ENCODE measurements around the gene MRPL36.
"Not testable (repeated sequence)": the region's sequence is repeated elsewhere in the genome, so short reads cannot be mapped to it uniquely, and the experiment has no call there.

Gene MRPL36

GRCh38 chr5:1796371-1797102 lies 3.1 kb downstream of the MRPL36 start:
- no peak for DNase-seq (ENCODE audit: low spot score)

DNA sequence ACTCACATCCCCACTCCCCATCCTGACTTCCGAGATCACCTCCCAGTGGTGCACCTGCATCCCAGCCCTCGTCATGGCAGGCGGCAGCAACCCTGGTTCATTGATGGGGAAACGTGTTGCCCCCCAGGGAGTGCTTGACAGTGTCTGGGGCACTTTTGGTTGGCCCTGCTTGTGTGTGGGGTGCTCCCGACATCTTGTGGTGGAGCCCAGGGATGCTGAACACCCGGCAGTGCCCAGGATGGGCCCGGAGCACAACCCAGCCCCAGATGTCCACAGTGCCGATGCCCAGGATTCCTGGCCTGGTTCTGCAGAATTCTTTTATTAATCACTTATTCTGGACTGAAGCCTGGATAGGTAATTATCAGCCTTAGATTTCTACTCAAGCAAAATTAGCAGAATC lies 3.7 kb downstream of the MRPL36 start:
- no peak for DNase-seq (ENCODE audit: low spot score)

DNA sequence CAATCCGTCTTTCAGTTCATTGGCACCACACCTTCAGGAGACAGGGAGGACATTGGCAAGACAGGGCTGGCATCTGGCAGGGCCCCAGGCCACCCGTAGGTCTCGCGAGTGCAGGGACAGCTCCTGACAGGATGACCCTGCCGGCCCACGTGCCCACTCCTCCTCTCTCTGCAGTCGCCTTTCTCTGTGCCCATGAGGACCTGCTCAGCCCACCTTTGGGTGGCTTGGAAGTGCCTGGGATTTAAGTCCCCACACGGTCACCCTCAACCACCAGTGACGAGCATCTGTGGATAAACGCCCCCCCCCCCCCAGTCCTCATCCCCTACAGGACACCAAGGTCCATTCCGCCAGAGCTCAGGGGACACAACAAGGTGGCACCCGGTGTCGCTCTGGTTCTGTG lies 4.1 kb downstream of the MRPL36 start:
- no peak for DNase-seq (ENCODE audit: low spot score)

DNA sequence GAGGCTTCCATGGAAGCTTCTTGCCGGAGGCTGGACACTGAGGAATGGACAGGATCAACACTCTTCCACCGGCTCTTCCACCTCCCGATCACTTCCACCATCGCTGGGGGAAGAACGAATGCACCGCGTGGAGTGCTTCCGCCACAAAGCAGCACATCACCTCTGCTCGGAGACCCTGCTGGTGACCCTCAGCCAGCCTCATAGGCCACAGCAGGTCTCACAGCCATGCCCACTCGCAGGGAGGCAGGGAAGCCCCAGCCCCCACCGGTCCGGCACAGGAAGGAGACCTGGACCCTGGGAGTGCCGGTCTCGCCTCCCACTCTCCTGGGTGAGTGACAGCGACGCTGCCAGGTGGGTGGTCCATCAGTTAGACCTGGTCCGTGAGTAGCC lies 4.7 kb downstream of the MRPL36 start:
- no peak for DNase-seq (ENCODE audit: low spot score)

DNA sequence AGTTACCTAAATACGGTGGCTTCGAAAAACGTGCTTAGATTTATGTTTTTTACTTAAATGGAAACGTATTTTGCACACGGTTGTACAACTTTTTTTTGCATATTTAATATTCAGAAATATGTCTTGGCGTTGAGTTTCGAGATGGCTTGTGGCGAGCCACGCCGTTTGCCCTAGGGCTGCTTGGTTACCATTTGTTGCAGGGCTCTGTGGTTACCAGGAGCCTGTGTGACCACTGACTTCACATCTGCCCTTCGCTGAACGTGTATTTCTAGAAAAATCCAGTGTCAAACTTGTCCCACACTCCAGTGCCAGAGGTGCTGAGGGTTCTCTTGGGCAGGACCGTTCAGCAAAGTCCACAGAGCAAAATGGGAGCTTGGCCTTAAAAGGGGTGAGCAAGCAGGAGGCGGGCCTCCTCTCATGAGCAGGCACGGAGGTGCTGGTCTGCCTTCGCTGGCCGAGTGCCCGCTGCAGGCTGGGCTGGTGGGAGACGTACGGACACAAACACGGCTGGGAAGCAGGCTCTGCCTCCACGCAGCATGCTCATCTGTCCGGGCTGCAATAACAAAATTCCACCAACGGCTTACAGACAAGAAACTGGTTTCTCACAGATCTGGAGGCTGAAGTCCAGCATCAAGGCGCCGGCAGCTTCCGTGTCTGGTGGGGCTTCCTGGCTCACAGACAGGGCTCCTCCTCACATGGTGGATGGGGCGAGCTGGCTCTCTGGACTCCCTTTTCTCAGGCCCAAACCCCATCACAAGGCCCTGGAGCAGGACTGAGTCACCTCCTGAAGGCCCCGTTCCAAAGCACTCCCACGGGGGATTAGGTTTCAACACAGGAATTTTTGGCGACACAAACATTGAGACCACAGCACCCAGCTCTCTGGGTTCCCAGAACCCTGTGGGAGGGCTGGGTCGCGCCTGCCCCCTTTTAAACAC lies 5.4 kb downstream of the MRPL36 start:
- no peak for DNase-seq (ENCODE audit: low spot score)

GRCh38 chr5:1793301-1793740 lies 6.3 kb downstream of the MRPL36 start:
- DNase-seq (ENCODE audit: low spot score) = no peak

DNA sequence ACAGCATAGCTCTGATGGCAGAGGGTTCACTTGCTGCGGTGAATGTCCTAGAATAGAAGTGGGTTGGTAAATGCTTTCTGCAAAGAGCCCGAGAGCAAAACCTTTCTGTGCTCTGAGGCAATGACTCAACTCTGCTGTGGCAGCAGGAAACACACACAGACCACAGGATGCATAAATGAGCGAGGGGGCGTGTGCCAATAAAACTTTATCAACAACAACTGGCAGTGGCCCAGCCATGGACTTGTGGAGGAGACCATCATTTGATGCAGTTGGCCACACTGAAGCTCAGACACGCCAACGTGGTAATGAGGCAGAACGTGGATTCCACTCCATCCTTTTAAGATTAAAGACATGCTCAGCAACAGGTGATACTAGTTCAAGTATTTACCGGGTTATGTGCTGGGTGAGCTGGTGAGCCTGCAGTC lies 6.8 kb downstream of the MRPL36 start:
- DNase-seq (ENCODE audit: low spot score) = no peak

DNA sequence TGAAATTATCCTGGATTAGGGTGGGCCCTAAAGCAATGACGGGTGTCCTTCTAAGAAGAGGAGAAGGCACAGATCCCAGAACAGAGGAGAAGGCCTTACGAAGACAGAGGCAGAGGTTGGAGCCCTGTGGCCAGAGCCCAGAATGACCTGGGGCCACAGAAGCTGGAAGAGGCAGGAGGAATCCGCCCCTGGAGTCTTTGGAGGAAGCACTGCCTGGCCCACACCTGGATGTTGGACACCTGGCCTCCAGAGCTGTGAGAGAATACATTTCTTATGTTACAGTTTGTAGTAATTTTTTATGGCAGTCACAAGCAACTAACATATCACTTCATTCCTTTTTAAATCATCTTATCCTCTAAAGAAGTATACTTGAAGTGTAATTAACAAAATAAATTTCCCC lies 8.5 kb downstream of the MRPL36 start:
- no peak for DNase-seq (ENCODE audit: low spot score)

- no peak for DNase-seq (ENCODE audit: low spot score)
Observed at GRCh38 chr5:1789834-1790471, 9.7 kb downstream of the MRPL36 start.

DNA sequence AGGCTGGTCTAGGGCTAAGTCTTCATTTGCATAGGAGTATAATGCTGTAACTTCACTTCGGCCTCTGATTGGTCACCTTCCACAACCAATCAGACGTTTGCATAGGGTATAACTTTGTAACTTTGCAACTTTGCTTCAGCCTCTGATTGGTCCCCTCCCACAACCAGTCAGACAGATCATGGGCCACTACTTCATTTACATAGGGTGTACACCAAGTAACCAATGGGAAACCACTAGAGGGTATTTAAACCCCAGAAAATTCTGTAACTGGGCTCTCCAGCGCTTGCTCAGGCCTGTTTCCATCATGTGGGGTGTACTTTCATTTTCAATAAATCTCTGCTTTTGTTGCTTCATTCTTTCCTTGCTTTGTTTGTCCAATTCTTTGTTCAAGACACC lies 10.2 kb downstream of the MRPL36 start:
- not testable (repeated sequence) for DNase-seq (ENCODE audit: low spot score)

GRCh38 chr5:1788828-1789227 lies 10.8 kb downstream of the MRPL36 start:
- DNase-seq (ENCODE audit: low spot score) = no peak

DNA sequence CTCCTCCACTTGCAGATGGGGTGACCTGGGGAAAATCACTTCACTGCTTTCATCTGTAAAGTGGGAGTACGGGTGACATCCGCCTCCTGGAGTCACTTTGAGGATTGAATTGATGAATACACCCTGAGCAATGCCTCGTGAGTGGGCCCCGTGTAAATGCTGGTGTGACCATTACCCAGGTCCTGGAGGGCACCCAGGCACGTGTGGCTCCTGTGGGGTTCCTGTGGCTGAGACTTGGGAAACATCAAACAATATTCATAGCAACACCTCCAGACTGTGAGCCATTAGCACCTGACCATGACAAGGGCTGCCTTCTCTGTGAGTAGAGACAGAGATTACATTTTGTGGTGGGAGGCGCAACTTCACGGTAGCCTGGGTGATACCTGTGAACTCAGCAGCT lies 11.4 kb downstream of the MRPL36 start:
- DNase-seq (ENCODE audit: low spot score) = no peak

DNA sequence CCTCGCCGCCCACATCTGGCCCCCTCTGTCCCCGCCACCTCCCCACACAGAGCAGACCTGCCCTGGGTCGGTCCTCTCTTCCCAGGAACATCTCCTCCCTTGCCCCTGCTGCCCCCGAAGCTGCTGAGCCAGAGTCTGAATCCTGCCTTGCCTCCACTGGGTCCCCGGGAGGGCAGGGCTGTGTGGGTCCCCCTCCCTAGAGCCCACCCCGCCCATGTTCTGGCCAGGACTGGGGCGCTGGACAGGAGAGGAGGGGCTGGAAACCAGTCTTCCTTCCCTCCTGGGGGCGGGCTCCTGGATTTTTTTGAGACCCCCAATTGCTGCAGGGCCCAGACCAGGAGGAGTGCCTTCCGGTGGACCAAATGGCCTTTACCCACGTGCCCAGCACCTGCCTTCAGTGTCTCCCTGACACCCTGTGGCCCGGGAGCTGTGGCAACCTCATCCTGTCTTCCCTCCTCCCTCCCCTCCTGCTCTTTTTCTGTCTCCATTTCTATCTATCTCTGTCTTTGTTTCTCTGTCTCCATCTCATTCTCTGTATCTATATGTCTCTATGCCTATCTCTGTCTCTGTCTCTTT lies 12.1 kb downstream of the MRPL36 start:
- no peak for DNase-seq (ENCODE audit: low spot score)

- DNase-seq (ENCODE audit: low spot score) = no peak
Observed at GRCh38 chr5:1786621-1787471, 12.8 kb downstream of the MRPL36 start.

DNA sequence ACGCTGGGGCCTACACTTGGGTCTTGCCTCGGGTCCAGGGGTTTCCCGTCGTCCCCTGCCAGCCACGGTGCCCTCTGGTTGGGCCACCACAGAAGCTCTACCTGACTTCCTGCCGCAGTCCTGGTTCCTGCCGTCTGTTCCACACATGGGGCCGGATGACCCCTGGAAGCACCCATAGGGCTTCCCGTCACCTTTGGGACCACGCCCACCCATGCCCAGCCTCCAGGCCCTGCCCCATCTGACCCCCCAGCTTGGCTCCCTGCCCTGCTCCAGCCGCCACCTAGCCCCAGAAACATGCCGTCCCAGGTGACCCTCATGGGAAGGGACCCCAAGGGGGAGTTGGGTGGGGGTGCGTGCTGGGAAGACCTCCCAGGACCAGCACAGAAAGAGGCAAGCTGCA lies 13.7 kb downstream of the MRPL36 start:
- no peak for DNase-seq (ENCODE audit: low spot score)

- no peak for DNase-seq (ENCODE audit: low spot score)
Observed at GRCh38 chr5:1785062-1785461, 14.6 kb downstream of the MRPL36 start.

GRCh38 chr5:1784197-1785050 lies 15.2 kb downstream of the MRPL36 start:
- DNase-seq (ENCODE audit: low spot score) = no peak

GRCh38 chr5:1783216-1783554 lies 16.5 kb downstream of the MRPL36 start:
- no peak for DNase-seq (ENCODE audit: low spot score)

DNA sequence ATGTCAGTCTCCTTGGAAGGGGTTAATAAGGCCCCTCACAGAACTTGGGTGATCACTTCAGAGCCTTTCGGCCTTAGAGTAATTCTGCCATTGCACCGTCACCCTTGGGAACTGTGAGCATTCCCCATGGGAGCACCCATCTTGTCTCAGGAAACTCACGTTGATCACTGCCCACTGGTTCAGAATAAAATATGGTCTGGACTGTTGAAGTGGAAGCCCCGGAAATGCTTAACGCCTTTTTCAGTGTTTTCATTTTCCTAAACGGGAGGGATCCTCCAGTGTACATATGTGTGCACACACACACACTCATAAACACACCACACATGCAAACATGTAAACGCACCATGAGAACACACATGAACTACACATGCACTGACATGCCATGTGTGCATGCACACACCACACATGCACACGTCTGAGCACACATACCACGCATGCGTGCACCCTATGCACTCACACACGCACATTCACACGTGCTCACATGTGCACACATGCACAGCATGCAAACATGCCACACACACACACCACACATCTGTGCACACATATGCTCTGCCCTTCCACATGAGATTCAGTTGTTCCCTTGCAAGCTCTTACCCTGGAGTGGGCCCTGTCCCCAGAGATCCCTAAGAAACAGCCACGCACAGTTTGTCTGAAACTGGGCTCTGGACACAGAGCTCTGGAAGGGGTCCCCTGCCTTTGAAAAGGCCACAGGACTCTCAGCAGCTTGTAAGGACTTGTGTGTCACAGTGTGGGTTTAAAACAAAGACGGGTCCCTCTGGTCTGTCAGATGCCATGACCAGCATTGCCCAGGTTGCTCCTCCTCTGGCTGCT lies 17.0 kb downstream of the MRPL36 start:
- no peak for DNase-seq (ENCODE audit: low spot score)

Data from ecto neural progenitor cell (in vitro differentiated cells).